GM12878 (cell line): ENCODE results near the gene SLF2. TPM values are rescaled to one million over a fixed set of nuclear protein-coding genes. Genes with fewer than 3 reads are reported as not detected.

Experiments
- ATAC-seq: fragments of 200-7000 bp; cut with Tn5 transposase; 3 replicates; pipeline ENCODE4 v1.9.1; 2020; ENCODE audit warnings: mild to moderate bottlenecking, moderate library complexity
- BruUV-seq: library from RNA; stranded (reverse); fragments of 400-500 nt; replicated peaks from 2 replicates; lab custom pipeline; 2021; lab: Mats Ljungman, UMichigan
- CTCF ChIA-PET: fragments of 300-600 bp; sonication (Branson Sonifier 250); formaldehyde crosslinking; extraction: SDS; loops from one replicate; lab custom pipeline; 2021; ENCODE audit warnings: inconsistent platforms; lab: Yijun Ruan, JAX
- POLR2A ChIA-PET: fragments of 350-600 bp; formaldehyde crosslinking; extraction: SDS; loops from one replicate; lab custom pipeline; 2021; ENCODE audit warnings: inconsistent platforms; lab: Charles Lee
- RAD21 ChIA-PET: fragments of 300-600 bp; sonication (Branson Sonifier 250); formaldehyde crosslinking; loops from one replicate; lab custom pipeline; 2023; ENCODE audit warnings: antibody characterized with exemption; ENCODE audit not compliant: unreplicated experiment; lab: Charles Lee
- SMC1A ChIA-PET: fragments of 300-600 bp; sonication (Branson Sonifier 250); formaldehyde crosslinking; loops from one replicate; lab custom pipeline; 2023; ENCODE audit not compliant: unreplicated experiment, uncharacterized antibody; lab: Charles Lee
- DNase-seq: peaks from one replicate; pipeline ENCODE4 v3.0.0-alpha.2; 2011; ENCODE audit warnings: low read depth, low spot score
- FAIRE-seq: peaks from 3 replicates; lab custom pipeline; 2011; peaks lifted over from hg19 to GRCh38; lab: Jason Lieb, UNC
- H2AFZ ChIP-seq: 2 replicates; pipeline ENCODE4 v1.6.0; 2011; ENCODE audit warnings: low read depth, low read length, control low read depth; ENCODE audit not compliant: control insufficient read depth
- H3K27ac ChIP-seq: 2 replicates; pipeline ENCODE4 v1.5.1; 2011; ENCODE audit warnings: control low read depth; ENCODE audit not compliant: control insufficient read depth, insufficient read depth
- H3K27me3 ChIP-seq, 2 experiments: replicated peaks in 1 of 2; 2 replicates each; pipeline versions ENCODE4 v1.6.0 to v1.6.1; 2011; ENCODE audit warnings: low read length in 1 of 2; ENCODE audit not compliant: control insufficient read depth in 2 of 2, insufficient read depth in 2 of 2
- H3K36me3 ChIP-seq, 2 experiments: 2 replicates each; pipeline ENCODE4 v1.5.1; 2011; ENCODE audit warnings: low read length in 1 of 2; ENCODE audit not compliant: control insufficient read depth in 2 of 2, insufficient read depth in 2 of 2
- H3K4me1 ChIP-seq: 2 replicates; pipeline ENCODE4 v1.6.1; 2011; ENCODE audit warnings: mild to moderate bottlenecking, low read length, moderate library complexity, mixed read lengths; ENCODE audit not compliant: control insufficient read depth, insufficient read depth
- H3K4me2 ChIP-seq: 2 replicates; pipeline ENCODE4 v1.6.0; 2011; ENCODE audit warnings: control low read depth; ENCODE audit not compliant: control insufficient read depth, insufficient read depth
- H3K4me3 ChIP-seq: fragments of 200-600 bp; sonication (generic); 2 replicates; pipeline ENCODE4 v1.5.1; 2016
- H3K79me2 ChIP-seq: 2 replicates; pipeline ENCODE4 v1.6.0; 2011; ENCODE audit warnings: low read length; ENCODE audit not compliant: control insufficient read depth, insufficient read depth
- H3K9ac ChIP-seq: 2 replicates; pipeline ENCODE4 v1.8.0; 2011; ENCODE audit warnings: low read length, control low read depth, mixed read lengths; ENCODE audit not compliant: control insufficient read depth, insufficient read depth
- H3K9me3 ChIP-seq: replicated peaks from 3 replicates; pipeline ENCODE4 v1.5.1; 2011; ENCODE audit warnings: mild to moderate bottlenecking, low read length; ENCODE audit not compliant: control insufficient read depth, insufficient read depth
- H4K20me1 ChIP-seq: 2 replicates; pipeline ENCODE4 v1.6.0; 2011; ENCODE audit not compliant: control insufficient read depth, insufficient read depth
- ATF7 ChIP-seq: fragments of 450-650 bp; IDR thresholded peaks from 2 replicates; pipeline ENCODE4 v1.6.1; 2016; ENCODE audit warnings: low read depth, mild to moderate bottlenecking
- BCL11A ChIP-seq: IDR thresholded peaks from 2 replicates; pipeline ENCODE4 v1.6.1; 2011; ENCODE audit warnings: low read depth, low read length
- CREM ChIP-seq: IDR thresholded peaks from 2 replicates; pipeline ENCODE4 v1.6.1; 2014; ENCODE audit warnings: antibody characterized with exemption, low read depth
- LARP7 ChIP-seq: fragments of 450-650 bp; IDR thresholded peaks from 2 replicates; pipeline ENCODE4 v1.6.1; 2017; ENCODE audit warnings: mild to moderate bottlenecking
- MTA3 ChIP-seq: IDR thresholded peaks from 2 replicates; pipeline ENCODE4 v1.6.1; 2012; ENCODE audit warnings: low read length, inconsistent platforms, borderline replicate concordance
- NFXL1 ChIP-seq: fragments of 450-650 bp; IDR thresholded peaks from 2 replicates; pipeline ENCODE4 v1.6.1; 2017; ENCODE audit warnings: antibody characterized with exemption, mild to moderate bottlenecking, borderline replicate concordance
- POU2F2 ChIP-seq: IDR thresholded peaks from 3 replicates; pipeline ENCODE4 v1.6.1; 2011; ENCODE audit warnings: low read depth, mild to moderate bottlenecking, low read length, borderline replicate concordance
- SUPT20H ChIP-seq: IDR thresholded peaks from 2 replicates; pipeline ENCODE4 v1.6.1; 2011; ENCODE audit warnings: low read depth, mild to moderate bottlenecking, low read length, moderate library complexity, borderline replicate concordance; ENCODE audit not compliant: control insufficient read depth
- TCF12 ChIP-seq: IDR thresholded peaks from 2 replicates; pipeline ENCODE4 v1.6.1; 2011; ENCODE audit warnings: low read depth, mild to moderate bottlenecking, low read length
- WGBS: methylation state at CpG from one replicate; pipeline ENCODE4 v1.1.6; 2016; ENCODE audit warnings: low lambda C conversion rate; ENCODE audit not compliant: insufficient replicate concordance, insufficient coverage; ENCODE audit errors: missing lambda C conversion rate; 5-methylcytosine and 5-hydroxymethylcytosine counted together
- in situ Hi-C: fragments of 300-500 bp; cut with MboI; formaldehyde crosslinking; loops from 9 replicates; pipeline ENCODE4 v1.14.3; 2018; ENCODE audit warnings: mixed read lengths
- intact Hi-C: fragments of 100-400 bp; cut with micrococcal nuclease; formaldehyde crosslinking; loops from one replicate; pipeline ENCODE4 v1.14.2; 2022; ENCODE audit not compliant: unreplicated experiment
- polyA plus RNA-seq, 11 experiments: library from polyadenylated mRNA; depleted of rRNA in 4 of 11; unstranded in 6 of 11; stranded (reverse) in 5 of 11; fragments of >200 nt; fragmentation: Nextera tagmentation in 4 of 11; fragmentation: Illumina TruSeq in 1 of 11; extraction: Ambion mirVana in 4 of 11; extraction: Trizol in 1 of 11; gene quantifications; 1 replicate in 1 of 11; 2 replicates in 10 of 11; pipeline versions ENCODE4 v1.2.1 to v1.2.3, GENCODE V29; 2011 to 2016; ENCODE audit warnings: inconsistent platforms in 2 of 11, missing spikeins in 2 of 11, low read depth in 1 of 11
- total RNA-seq, 4 experiments: library from RNA; depleted of rRNA in 3 of 4; stranded (reverse); fragments of >200 nt in 3 of 4; fragmentation: Illumina TruSeq in 1 of 4; extraction: Trizol in 1 of 4; gene quantifications; 2 replicates each; pipeline versions ENCODE4 v1.2.1 to v1.2.3, GENCODE V29; 2013 to 2021
- TF ChIP-seq, protein P1 (sequence below): IDR thresholded peaks from 2 replicates; pipeline ENCODE4 v1.6.1; 2011; ENCODE audit warnings: borderline replicate concordance, low read depth, mild to moderate bottlenecking, moderate library complexity, low read length; ENCODE audit not compliant: insufficient read depth, poor library complexity, severe bottlenecking
- TF ChIP-seq, protein P2 (sequence below): IDR thresholded peaks from 2 replicates; pipeline ENCODE4 v1.6.1; 2011; ENCODE audit warnings: borderline replicate concordance, low read depth, mild to moderate bottlenecking, moderate library complexity, mixed read lengths, low read length; ENCODE audit not compliant: insufficient read depth; ENCODE audit errors: extremely low read length

The SLF2 gene
- total and polyA plus RNA-seq, 10 of the 15 experiments (the other 5 are each of a cell fraction or from before 2014, with no cell fraction given), result 3.0 to 25.2 (median 17.9) TPM

- no peak overlapping the region for H3K4me2 ChIP-seq
- H3K27ac ChIP-seq, result no peak overlapping the region
- no peak for ATAC-seq
- H2AFZ ChIP-seq, result no peak overlapping the region
- TF ChIP-seq SUPT20H (no peak), BCL11A (no peak), MTA3 (no peak), LARP7 (no peak), POU2F2 (no peak), NFXL1 (no peak), ATF7 (no peak), CREM (no peak), TCF12 (no peak)
- TF ChIP-seq, protein P1, sequence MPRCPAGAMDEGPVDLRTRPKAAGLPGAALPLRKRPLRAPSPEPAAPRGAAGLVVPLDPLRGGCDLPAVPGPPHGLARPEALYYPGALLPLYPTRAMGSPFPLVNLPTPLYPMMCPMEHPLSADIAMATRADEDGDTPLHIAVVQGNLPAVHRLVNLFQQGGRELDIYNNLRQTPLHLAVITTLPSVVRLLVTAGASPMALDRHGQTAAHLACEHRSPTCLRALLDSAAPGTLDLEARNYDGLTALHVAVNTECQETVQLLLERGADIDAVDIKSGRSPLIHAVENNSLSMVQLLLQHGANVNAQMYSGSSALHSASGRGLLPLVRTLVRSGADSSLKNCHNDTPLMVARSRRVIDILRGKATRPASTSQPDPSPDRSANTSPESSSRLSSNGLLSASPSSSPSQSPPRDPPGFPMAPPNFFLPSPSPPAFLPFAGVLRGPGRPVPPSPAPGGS, result no peak
- TF ChIP-seq, protein P2, sequence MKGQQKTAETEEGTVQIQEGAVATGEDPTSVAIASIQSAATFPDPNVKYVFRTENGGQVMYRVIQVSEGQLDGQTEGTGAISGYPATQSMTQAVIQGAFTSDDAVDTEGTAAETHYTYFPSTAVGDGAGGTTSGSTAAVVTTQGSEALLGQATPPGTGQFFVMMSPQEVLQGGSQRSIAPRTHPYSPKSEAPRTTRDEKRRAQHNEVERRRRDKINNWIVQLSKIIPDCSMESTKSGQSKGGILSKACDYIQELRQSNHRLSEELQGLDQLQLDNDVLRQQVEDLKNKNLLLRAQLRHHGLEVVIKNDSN, result no peak
- TF ChIP-seq, all 136 proteins: peak for 0
- ChIA-PET CTCF (interaction anchor here (1.0 to 3.0 kb wide), 3 partner anchors 9 to 11 kb away, joined by 8 to 13 read pairs (median 9); no protein-coding TSS in a partner anchor), RAD21 (no interaction called here), SMC1A (no interaction called here), POLR2A (interaction anchor here (1.3 kb wide), 1 partner anchor 45 kb away, joined by 7 read pairs; no protein-coding TSS in a partner anchor)
- FAIRE-seq (no peak), DNase-seq (no peak)
- intact Hi-C loops (no loop called here), in situ Hi-C loops (no loop called here)
- no peak overlapping the region for H3K4me3 ChIP-seq
- no peaks in the 10 kb centered on the region for H3K79me2 ChIP-seq
- no peaks in the 10 kb centered on the region; the same call in 1 of the 2 replicates for H3K4me1 ChIP-seq
- no peak overlapping the region for H3K9ac ChIP-seq
- WGBS, result 66% methylated on average over 11 of the region's 11 CpGs
- no TSS peak for BruUV-seq
- H3K9me3 ChIP-seq, result no peaks in the 10 kb centered on the region
- H4K20me1 ChIP-seq, result no peaks in the 10 kb centered on the region
- H3K36me3 ChIP-seq, result peaks cover 0 to 2% of the 10 kb centered on the region in 2 experiments; a peak in 2 of 4 replicates
- no peaks in the 10 kb centered on the region for H3K27me3 ChIP-seq
Measured at GRCh38 chr10:101007099-101007711, 94.4 kb downstream of the SLF2 start.
